T-helper 2 cell treated with Interferon-gamma antibody and Interleukin-4, amounts not matched to agents 100 ng/mL and 5 ng/mL, for 36 hours (primary cell): Measurements from ENCODE around the gene CYREN. TPM values are rescaled to one million over a fixed set of nuclear protein-coding genes. Genes with fewer than 3 reads are reported as not detected.
"Not testable (repeated sequence)": the region's sequence is repeated elsewhere in the genome, so short reads cannot be mapped to it uniquely, and the experiment has no call there.

Source experiments
- intact Hi-C: fragments of 100-400 bp; cut with micrococcal nuclease; formaldehyde crosslinking; loops from one replicate; pipeline ENCODE4 v1.15.1; 2023
- total RNA-seq: library from RNA; stranded (reverse); gene quantifications from 2 replicates; pipeline ENCODE4 v1.2.3, GENCODE V29; 2022

The CYREN gene
- total RNA-seq, 1 donor from 2014 or later = 44.1 TPM

GRCh38 chr7:135160858-135161653 is 9.5 kb downstream of the CYREN start:
- intact Hi-C loops = loop anchor here (1.0 kb wide), 1 partner anchor 13 kb away; the partner anchor contains the start of gene TMEM140

- intact Hi-C loops = loop anchor here (1.0 kb wide), 1 partner anchor 12 kb away; the partner anchor contains the start of gene TMEM140
Observed at GRCh38 chr7:135160098-135160857, 10.2 kb downstream of the CYREN start.

GRCh38 chr7:135159359-135160085 is 11.0 kb downstream of the CYREN start:
- intact Hi-C loops = loop anchor here (1.0 kb wide), 1 partner anchor 11 kb away; the partner anchor contains the start of gene TMEM140

- intact Hi-C loops = no loop called here
Observed at GRCh38 chr7:135158874-135159273, 11.6 kb downstream of the CYREN start.

- intact Hi-C loops = no loop called here
Observed at GRCh38 chr7:135158141-135158655, 12.3 kb downstream of the CYREN start.

GRCh38 chr7:135156290-135156689 is 14.2 kb downstream of the CYREN start:
- intact Hi-C loops = no loop called here

GRCh38 chr7:135154734-135155133 is 15.8 kb downstream of the CYREN start:
- intact Hi-C loops = no loop called here

- intact Hi-C loops = no loop called here
Observed at GRCh38 chr7:135152442-135152841, 18.1 kb downstream of the CYREN start.

GRCh38 chr7:135151533-135151932 is 19.0 kb downstream of the CYREN start:
- intact Hi-C loops = no loop called here

GRCh38 chr7:135151132-135151531 is 19.4 kb downstream of the CYREN start:
- intact Hi-C loops = no loop called here

- intact Hi-C loops = no loop called here
Observed at GRCh38 chr7:135150072-135150782, 20.3 kb downstream of the CYREN start.

- intact Hi-C loops = loop anchor here (1.0 to 5.0 kb wide), 10 partner anchors 12 to 831 kb away; partner anchors contain the start of genes AGBL3, AKR1B1, BPGM and CNOT4
Observed at GRCh38 chr7:135147899-135148721, 22.4 kb downstream of the CYREN start, which contains the start of gene TMEM140. Gene TMEM140 (plus strand): TSS chr7:135148072. CDS start chr7:135164442, 16,370 bp downstream.

- intact Hi-C loops = loop anchor here (1.0 to 5.0 kb wide), 4 partner anchors 64 to 830 kb away; partner anchors contain the start of genes AKR1B1, CNOT4, MTPN and WDR91
Observed at GRCh38 chr7:135147341-135147898, 23.1 kb downstream of the CYREN start.

GRCh38 chr7:135143885-135144668 is 26.4 kb downstream of the CYREN start:
- intact Hi-C loops = no loop called here

GRCh38 chr7:135129579-135129978 is 40.9 kb downstream of the CYREN start:
- intact Hi-C loops = no loop called here

GRCh38 chr7:135128931-135129330 is 41.6 kb downstream of the CYREN start:
- intact Hi-C loops = no loop called here

- intact Hi-C loops = not testable (repeated sequence)
Observed at GRCh38 chr7:135124631-135125030, 45.9 kb downstream of the CYREN start.

GRCh38 chr7:135121868-135122267 is 48.6 kb downstream of the CYREN start:
- intact Hi-C loops = no loop called here
